Adrenal gland (tissue), 12 donors: ENCODE measurements around the gene SEMA3E. TPM values are rescaled to one million over a fixed set of nuclear protein-coding genes. Genes with fewer than 3 reads are reported as not detected.

ENCODE experiments used
- DNase-seq, 7 donors: peaks; one replicate each; pipeline ENCODE4 v3.0.0-alpha.2; 2019 to 2020
- H3K27ac ChIP-seq, 5 donors: fragments of 200-600 bp; sonication (generic) in 4 of 5; 1 replicate in 3 of 5; 2 replicates in 2 of 5; pipeline versions ENCODE4 v1.5.1 to v1.8.0; 2016 to 2020; ENCODE audit warnings: mild to moderate bottlenecking in 1 of 5
- H3K27me3 ChIP-seq: fragments of 200-600 bp; 2 replicates; pipeline ENCODE4 v1.8.0; 2021
- H3K36me3 ChIP-seq, 2 donors: fragments of 200-600 bp; replicated peaks in 1 of 2; 1 replicate in 1 of 2; 2 replicates in 1 of 2; pipeline versions ENCODE4 v1.5.1 to v1.8.0; 2018 to 2022
- H3K4me1 ChIP-seq, 2 donors: fragments of 200-600 bp; replicated peaks in 1 of 2; 1 replicate in 1 of 2; 2 replicates in 1 of 2; pipeline versions ENCODE4 v1.5.1 to v1.8.0; 2018 to 2021
- H3K4me3 ChIP-seq, 4 donors: fragments of 200-600 bp; sonication (generic) in 3 of 4; one replicate each; pipeline ENCODE4 v1.5.1; 2016 to 2018
- H3K9me3 ChIP-seq, 3 donors: fragments of 200-600 bp; sonication (generic) in 1 of 3; replicated peaks in 1 of 3; 1 replicate in 2 of 3; 2 replicates in 1 of 3; pipeline versions ENCODE4 v1.5.1 to v1.8.0; 2016 to 2021
- POLR2A ChIP-seq, 2 donors: fragments of 450-650 bp; IDR thresholded peaks; one replicate each; pipeline ENCODE4 v1.6.1; 2017; ENCODE audit warnings: antibody characterized with exemption in 2 of 2, mild to moderate bottlenecking in 2 of 2, moderate library complexity in 1 of 2
- WGBS, 4 donors: extraction: QIAGEN DNeasy Blood & Tissue Kit in 2 of 4; methylation state at CpG; one replicate each; pipeline versions ENCODE4 v1.1.5 to v1.1.7; 2013 to 2017; 5-methylcytosine and 5-hydroxymethylcytosine counted together
- intact Hi-C, 2 donors: fragments of 100-400 bp; cut with DNase I; formaldehyde crosslinking; loops; one replicate each; pipeline versions ENCODE4 v1.14.1 to v1.15.0; 2022 to 2023
- polyA plus RNA-seq, 3 donors: library from polyadenylated mRNA; stranded (reverse); fragments of 200-250 nt in 2 of 3; fragments of 350-450 nt in 1 of 3; fragmentation: Illumina TruSeq in 1 of 3; extraction: RNeasy Lipid Tissue Mini Kit (QIAGEN cat#74804) in 1 of 3; gene quantifications; one replicate each; pipeline ENCODE4 v1.2.3, GENCODE V29; 2013 to 2014
- total RNA-seq, 9 donors: library from RNA; depleted of rRNA in 4 of 9; stranded (reverse); fragments of >200 nt in 4 of 9; fragments of 120-200 nt in 1 of 9; fragmentation: NEBNext Ultra II Directional in 1 of 9; extraction: Animal tissue kit (Norgen Biotek cat#: 25700) in 1 of 9; gene quantifications; one replicate each; pipeline versions ENCODE4 v1.1.0 to v1.2.4, GENCODE V29; 2013 to 2023
- TF ChIP-seq, protein P1 (sequence below), 6 experiments: fragments of 450-650 bp in 4 of 6; fragments of 200-600 bp in 2 of 6; sonication (generic) in 1 of 6; IDR thresholded peaks; 1 replicate in 5 of 6; 2 replicates in 1 of 6; pipeline versions ENCODE4 v1.5.1 to v1.8.0; 2016 to 2021; ENCODE audit warnings: antibody characterized with exemption in 6 of 6, mild to moderate bottlenecking in 2 of 6, moderate library complexity in 1 of 6
- donor health status: healthy with polysubstance abuse.
- donor health status: Bipolar disorder and iron deficiency.
- donor health status: DM: yes; HTN: yes; CAD: no.
- donor health status: DM: no; HTN: no; CAD: no.
- donor health status: DM: no; HTN: no; CAD: no.
- donor health status: DM: yes; HTN: yes; CAD: no.

Gene SEMA3E
- total and polyA plus RNA-seq, 12 donors: 0.09 to 0.58 (median 0.16) TPM; not detected in 4

DNA sequence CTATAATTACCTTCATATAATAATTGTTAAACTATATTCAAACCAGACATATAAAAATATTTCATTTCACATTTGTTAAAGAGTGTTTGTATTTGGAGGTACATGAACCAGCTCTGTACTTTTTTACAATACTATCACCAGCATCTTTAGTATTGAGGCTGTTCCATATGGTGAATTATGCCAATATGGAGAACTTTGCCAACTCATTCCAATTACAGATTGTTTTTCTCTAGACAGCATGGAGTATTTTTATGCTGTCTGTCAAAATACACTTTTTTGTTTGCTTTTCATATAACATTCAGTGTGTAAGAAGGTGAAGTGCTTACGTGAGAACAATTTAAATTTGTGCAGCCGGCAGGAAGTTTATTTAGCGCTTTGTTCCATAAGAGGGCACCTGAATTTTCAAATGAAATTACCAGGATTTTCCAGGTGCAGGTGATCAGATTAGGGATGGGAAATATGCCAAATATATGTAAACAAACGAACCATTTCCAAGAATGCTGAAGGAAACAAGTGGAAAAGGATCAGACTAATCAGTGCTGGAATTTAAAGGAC is 54.9 kb downstream of the SEMA3E start:
- DNase-seq: no peak
- TF ChIP-seq, protein P1, sequence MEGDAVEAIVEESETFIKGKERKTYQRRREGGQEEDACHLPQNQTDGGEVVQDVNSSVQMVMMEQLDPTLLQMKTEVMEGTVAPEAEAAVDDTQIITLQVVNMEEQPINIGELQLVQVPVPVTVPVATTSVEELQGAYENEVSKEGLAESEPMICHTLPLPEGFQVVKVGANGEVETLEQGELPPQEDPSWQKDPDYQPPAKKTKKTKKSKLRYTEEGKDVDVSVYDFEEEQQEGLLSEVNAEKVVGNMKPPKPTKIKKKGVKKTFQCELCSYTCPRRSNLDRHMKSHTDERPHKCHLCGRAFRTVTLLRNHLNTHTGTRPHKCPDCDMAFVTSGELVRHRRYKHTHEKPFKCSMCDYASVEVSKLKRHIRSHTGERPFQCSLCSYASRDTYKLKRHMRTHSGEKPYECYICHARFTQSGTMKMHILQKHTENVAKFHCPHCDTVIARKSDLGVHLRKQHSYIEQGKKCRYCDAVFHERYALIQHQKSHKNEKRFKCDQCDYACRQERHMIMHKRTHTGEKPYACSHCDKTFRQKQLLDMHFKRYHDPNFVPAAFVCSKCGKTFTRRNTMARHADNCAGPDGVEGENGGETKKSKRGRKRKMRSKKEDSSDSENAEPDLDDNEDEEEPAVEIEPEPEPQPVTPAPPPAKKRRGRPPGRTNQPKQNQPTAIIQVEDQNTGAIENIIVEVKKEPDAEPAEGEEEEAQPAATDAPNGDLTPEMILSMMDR (IDR thresholded peaks at IDR 0.05): no peak
- no peak for TF ChIP-seq POLR2A (IDR thresholded peaks at IDR 0.05)
- H3K36me3 ChIP-seq: no peaks in the 10 kb centered on the region
- H3K27ac ChIP-seq: no peak overlapping the region
- no peaks in the 10 kb centered on the region for H3K27me3 ChIP-seq
- no peak overlapping the region for H3K4me3 ChIP-seq
- intact Hi-C loops: no loop called here
- no peaks in the 10 kb centered on the region for H3K9me3 ChIP-seq
- H3K4me1 ChIP-seq: no peaks in the 10 kb centered on the region
- WGBS, 4 donors: 69 to 75% (median 70%) methylated on average over 4 of the region's 4 CpGs

DNA sequence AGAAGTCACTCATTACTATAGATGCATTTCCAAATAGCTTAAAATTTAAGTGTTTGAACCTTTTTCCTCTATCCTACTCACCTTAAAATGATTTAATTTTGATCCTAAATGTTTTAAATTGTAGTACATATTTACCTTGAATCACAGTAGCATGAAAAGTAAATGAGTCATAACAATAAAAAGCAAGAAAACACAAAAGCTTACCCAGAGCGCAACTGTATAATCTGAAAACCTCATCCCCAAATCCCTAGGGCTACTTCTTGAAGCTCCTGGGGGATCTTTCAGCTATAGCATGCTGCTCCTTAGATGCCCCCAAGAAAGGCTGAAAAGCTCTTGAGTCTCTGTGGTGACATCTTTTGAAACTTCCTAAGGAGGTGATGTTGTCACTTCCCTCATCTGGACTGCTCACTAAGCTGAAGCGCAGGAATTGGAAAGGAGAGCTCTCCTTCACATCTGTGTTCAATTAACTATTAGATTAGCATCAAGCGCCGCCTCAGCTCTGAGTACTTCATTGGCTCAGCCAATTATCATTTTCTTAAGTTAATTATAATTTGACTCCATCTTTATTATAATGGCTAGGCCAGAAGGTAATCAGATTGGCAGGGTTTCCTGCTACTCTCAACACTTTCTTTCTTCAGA is 60.2 kb downstream of the SEMA3E start:
- intact Hi-C loops: no loop called here
- Histone ChIP-seq H3K9me3 (no peaks in the 10 kb centered on the region), H3K36me3 (no peaks in the 10 kb centered on the region), H3K4me3 (no peak overlapping the region), H3K27ac (no peak overlapping the region), H3K4me1 (no peaks in the 10 kb centered on the region), H3K27me3 (no peaks in the 10 kb centered on the region)
- TF ChIP-seq, protein P1 (IDR thresholded peaks at IDR 0.05): no peak
- no peak for TF ChIP-seq POLR2A (IDR thresholded peaks at IDR 0.05)
- DNase-seq: no peak
- 80 to 87% (median 86%) methylated on average over 4 of the region's 4 CpGs for WGBS, 4 donors

GRCh38 chr7:83586281-83586680 is 62.7 kb downstream of the SEMA3E start:
- Histone ChIP-seq H3K4me3 (no peak overlapping the region), H3K27me3 (no peaks in the 10 kb centered on the region), H3K9me3 (no peaks in the 10 kb centered on the region), H3K4me1 (no peaks in the 10 kb centered on the region), H3K36me3 (no peaks in the 10 kb centered on the region), H3K27ac (no peak overlapping the region)
- intact Hi-C loops: no loop called here
- whole genome bisulfite sequencing, 4 donors: 55 to 66% (median 58%) methylated on average over 1 of the region's 1 CpG
- no peak for DNase-seq
- no peak for TF ChIP-seq POLR2A (IDR thresholded peaks at IDR 0.05)
- TF ChIP-seq, protein P1 (IDR thresholded peaks at IDR 0.05): no peak

GRCh38 chr7:83581667-83582435 is 67.1 kb downstream of the SEMA3E start:
- H3K4me3 ChIP-seq: no peak overlapping the region
- no peaks in the 10 kb centered on the region for H3K36me3 ChIP-seq
- H3K4me1 ChIP-seq: no peaks in the 10 kb centered on the region
- no peak for DNase-seq
- 70 to 81% (median 75%) methylated on average over 3 of the region's 3 CpGs for whole genome bisulfite sequencing, 4 donors
- intact Hi-C loops: no loop called here
- no peak for TF ChIP-seq POLR2A (IDR thresholded peaks at IDR 0.05)
- TF ChIP-seq, protein P1 (IDR thresholded peaks at IDR 0.05): no peak
- no peak overlapping the region for H3K27ac ChIP-seq
- no peaks in the 10 kb centered on the region for H3K27me3 ChIP-seq
- H3K9me3 ChIP-seq: no peaks in the 10 kb centered on the region
